Stomach (tissue), 9 donors: ENCODE results near the gene STX12. TPM values are rescaled to one million over a fixed set of nuclear protein-coding genes. Genes with fewer than 3 reads are reported as not detected.
"Not testable (repeated sequence)": the region's sequence is repeated elsewhere in the genome, so short reads cannot be mapped to it uniquely, and the experiment has no call there.

Experiments used
- DNase-seq, 2 donors: peaks; one replicate each; pipeline versions ENCODE4 v3.0.0 to v3.0.0-alpha.2; 2013 to 2019
- H3K27ac ChIP-seq, 5 donors: fragments of 200-600 bp in 4 of 5; sonication (generic) in 4 of 5; one replicate each; pipeline ENCODE4 v1.5.1; 2013 to 2019; ENCODE audit warnings: mild to moderate bottlenecking in 1 of 5, moderate library complexity in 1 of 5
- H3K27me3 ChIP-seq, 3 donors: fragments of 200-600 bp; sonication (generic); one replicate each; pipeline ENCODE4 v1.5.1; 2017 to 2019; ENCODE audit warnings: mixed run types in 1 of 3
- H3K36me3 ChIP-seq, 4 donors: fragments of 200-600 bp; sonication (generic); 1 replicate in 3 of 4; 2 replicates in 1 of 4; pipeline ENCODE4 v1.5.1; 2016 to 2019
- H3K4me1 ChIP-seq, 4 donors: fragments of 200-600 bp; sonication (generic); one replicate each; pipeline ENCODE4 v1.5.1; 2016 to 2019
- H3K4me3 ChIP-seq, 4 donors: fragments of 200-600 bp; sonication (generic) in 3 of 4; one replicate each; pipeline ENCODE4 v1.5.1; 2016 to 2019; ENCODE audit warnings: mild to moderate bottlenecking in 1 of 4
- H3K9me3 ChIP-seq, 4 donors: fragments of 200-600 bp; sonication (generic); one replicate each; pipeline ENCODE4 v1.5.1; 2016 to 2019
- EP300 ChIP-seq: sonication (generic); formaldehyde crosslinking; IDR thresholded peaks from one replicate; pipeline ENCODE4 v1.6.1; 2017; ENCODE audit warnings: antibody characterized with exemption
- POLR2A ChIP-seq, 4 donors: fragments of 450-650 bp; IDR thresholded peaks; one replicate each; pipeline ENCODE4 v1.6.1; 2016; ENCODE audit warnings: antibody characterized with exemption in 4 of 4, control low read depth in 2 of 4, mild to moderate bottlenecking in 1 of 4, moderate library complexity in 1 of 4
- POLR2AphosphoS5 ChIP-seq, 3 donors: sonication (generic); formaldehyde crosslinking; IDR thresholded peaks; one replicate each; pipeline ENCODE4 v1.6.1; 2016; ENCODE audit warnings: antibody characterized with exemption in 3 of 3
- WGBS, 5 donors: extraction: QIAGEN DNeasy Blood & Tissue Kit in 3 of 5; methylation state at CpG; one replicate each; pipeline versions ENCODE4 v1.1.5 to v1.1.7; 2013 to 2018; 5-methylcytosine and 5-hydroxymethylcytosine counted together
- intact Hi-C: fragments of 100-400 bp; cut with DNase I; formaldehyde crosslinking; loops from one replicate; pipeline ENCODE4 v1.15.1; 2023; ENCODE audit warnings: low total_unique reads
- polyA plus RNA-seq, 3 donors: library from polyadenylated mRNA; stranded (reverse); fragments of 200-250 nt; gene quantifications; one replicate each; pipeline ENCODE4 v1.2.3, GENCODE V29; 2013
- total RNA-seq, 5 donors: library from RNA; depleted of rRNA; stranded (reverse); fragments of >200 nt; gene quantifications; one replicate each; pipeline versions ENCODE4 v1.1.0 to v1.2.3, GENCODE V29; 2014 to 2016
- TF ChIP-seq, protein P1 (sequence below), 7 experiments: fragments of 450-650 bp in 4 of 7; fragments of 200-600 bp in 3 of 7; sonication (generic) in 3 of 7; IDR thresholded peaks; one replicate each; pipeline ENCODE4 v1.5.1; 2016 to 2019; ENCODE audit warnings: antibody characterized with exemption in 7 of 7, control low read depth in 2 of 7, mild to moderate bottlenecking in 1 of 7
- donor health status: healthy with polysubstance abuse.
- donor health status: Bipolar disorder and iron deficiency.
- donor health status: healthy.

The STX12 gene
- total and polyA plus RNA-seq, 8 donors: 10.7 to 312 (median 89.2) TPM

GRCh38 chr1:27849951-27850350 lies 76.9 kb downstream of the STX12 start:
- no peak for TF ChIP-seq POLR2A (IDR thresholded peaks at IDR 0.05)
- TF ChIP-seq POLR2AphosphoS5 (IDR thresholded peaks at IDR 0.05): no peak
- TF ChIP-seq, protein P1, sequence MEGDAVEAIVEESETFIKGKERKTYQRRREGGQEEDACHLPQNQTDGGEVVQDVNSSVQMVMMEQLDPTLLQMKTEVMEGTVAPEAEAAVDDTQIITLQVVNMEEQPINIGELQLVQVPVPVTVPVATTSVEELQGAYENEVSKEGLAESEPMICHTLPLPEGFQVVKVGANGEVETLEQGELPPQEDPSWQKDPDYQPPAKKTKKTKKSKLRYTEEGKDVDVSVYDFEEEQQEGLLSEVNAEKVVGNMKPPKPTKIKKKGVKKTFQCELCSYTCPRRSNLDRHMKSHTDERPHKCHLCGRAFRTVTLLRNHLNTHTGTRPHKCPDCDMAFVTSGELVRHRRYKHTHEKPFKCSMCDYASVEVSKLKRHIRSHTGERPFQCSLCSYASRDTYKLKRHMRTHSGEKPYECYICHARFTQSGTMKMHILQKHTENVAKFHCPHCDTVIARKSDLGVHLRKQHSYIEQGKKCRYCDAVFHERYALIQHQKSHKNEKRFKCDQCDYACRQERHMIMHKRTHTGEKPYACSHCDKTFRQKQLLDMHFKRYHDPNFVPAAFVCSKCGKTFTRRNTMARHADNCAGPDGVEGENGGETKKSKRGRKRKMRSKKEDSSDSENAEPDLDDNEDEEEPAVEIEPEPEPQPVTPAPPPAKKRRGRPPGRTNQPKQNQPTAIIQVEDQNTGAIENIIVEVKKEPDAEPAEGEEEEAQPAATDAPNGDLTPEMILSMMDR (IDR thresholded peaks at IDR 0.05): no peak
- no peak for TF ChIP-seq EP300
- H3K27ac ChIP-seq: no peak overlapping the region
- DNase-seq: no peak
- H3K27me3 ChIP-seq: no peaks in the 10 kb centered on the region
- WGBS, 5 donors: 94 to 98% (median 96%) methylated on average over 7 of the region's 7 CpGs
- H3K9me3 ChIP-seq: no peaks in the 10 kb centered on the region
- no peak overlapping the region for H3K4me3 ChIP-seq
- no peaks in the 10 kb centered on the region for H3K4me1 ChIP-seq
- peaks cover 56 to 71% (median 71%) of the 10 kb centered on the region in 4 donors for H3K36me3 ChIP-seq
- intact Hi-C loops: no loop called here

DNA sequence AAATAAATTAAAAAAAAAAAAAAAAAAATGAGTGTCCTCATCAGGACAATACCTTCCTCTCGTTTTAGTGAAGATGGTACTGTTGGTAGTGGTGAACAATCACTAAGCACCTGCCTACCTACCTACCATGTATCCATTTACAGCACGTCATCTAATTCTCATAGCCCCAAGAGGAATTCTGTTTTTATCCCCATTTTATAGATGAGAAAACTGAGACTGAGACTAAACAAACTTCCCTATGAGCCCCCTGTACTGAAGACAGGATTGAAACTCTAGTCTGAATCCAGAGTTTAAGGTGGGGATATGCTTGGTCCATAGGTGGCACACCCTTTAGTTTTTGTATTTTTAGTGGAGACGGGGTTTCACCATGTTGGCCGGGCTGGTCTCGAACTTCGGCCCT lies 82.1 kb downstream of the STX12 start:
- intact Hi-C loops: no loop called here
- 83 to 89% (median 85%) methylated on average over 6 of the region's 6 CpGs for WGBS, 5 donors
- TF ChIP-seq POLR2AphosphoS5 (IDR thresholded peaks at IDR 0.05) (no peak), POLR2A (IDR thresholded peaks at IDR 0.05) (no peak)
- TF ChIP-seq, protein P1 (IDR thresholded peaks at IDR 0.05): no peak

GRCh38 chr1:27856561-27857343 lies 83.7 kb downstream of the STX12 start:
- TF ChIP-seq POLR2AphosphoS5 (IDR thresholded peaks at IDR 0.05) (no peak), EP300 (no peak), POLR2A (IDR thresholded peaks at IDR 0.05) (no peak)
- TF ChIP-seq, protein P1 (IDR thresholded peaks at IDR 0.05): no peak
- Histone ChIP-seq H3K27ac (no peak overlapping the region), H3K4me3 (no peak overlapping the region), H3K9me3 (no peaks in the 10 kb centered on the region), H3K27me3 (no peaks in the 10 kb centered on the region), H3K4me1 (peaks cover 0 to 11% (median 3%) of the 10 kb centered on the region in 4 donors), H3K36me3 (peaks cover 2 to 3% (median 3%) of the 10 kb centered on the region in 4 donors)
- no peak for DNase-seq
- 68 to 79% (median 75%) methylated on average over 12 of the region's 12 CpGs for WGBS, 5 donors
- intact Hi-C loops: no loop called here

More for the DNA sequence above, 82.1 kb downstream of the STX12 start:
- no peak for DNase-seq
- Histone ChIP-seq H3K27ac (no peak overlapping the region), H3K27me3 (no peaks in the 10 kb centered on the region), H3K4me1 (peaks cover 0 to 11% (median 3%) of the 10 kb centered on the region in 4 donors), H3K9me3 (no peaks in the 10 kb centered on the region), H3K4me3 (no peak overlapping the region), H3K36me3 (peaks cover 18 to 20% (median 20%) of the 10 kb centered on the region in 4 donors)

GRCh38 chr1:27857552-27857951 lies 84.5 kb downstream of the STX12 start:
- DNase-seq, H3K9me3 ChIP-seq, H3K27ac ChIP-seq, H3K4me3 ChIP-seq, intact Hi-C loops, H3K27me3 ChIP-seq, H3K36me3 ChIP-seq: not testable (repeated sequence)
- WGBS, 5 donors: 78 to 84% (median 81%) methylated on average over 11 of the region's 11 CpGs
- H3K4me1 ChIP-seq: peaks cover 0 to 13% (median 3%) of the 10 kb centered on the region in 4 donors
